HUDEP-2 (cell line): Measurements from ENCODE around the gene AKAP3.
A peak's percentile ranks its signal among the peaks of the same experiment; 100 is the strongest.

Experiments used
- DNase-seq, 76 experiments: peaks; one replicate each; lab custom pipeline; 2025; ENCODE audit not compliant: unreplicated experiment in 76 of 76; lab: John Stamatoyannopoulos, UW

The AKAP3 gene

GRCh38 chr12:4648501-4649357 is at the start of gene AKAP3, which contains the start of gene NDUFA9:
Gene AKAP3 (minus strand): TSS chr12:4649051. CDS start chr12:4638196, 10,855 bp downstream.
Gene NDUFA9 (plus strand): TSS chr12:4649114. CDS start chr12:4649127, 13 bp downstream.
- peak in 75 of 76 experiments; percentile 4 to 83 (median 67) for DNase-seq

- DNase-seq, result no peak
These were observed 41.9 kb upstream of the AKAP3 start for GRCh38 chr12:4690760-4691159.

- DNase-seq, result no peak
These were observed 36.5 kb upstream of the AKAP3 start for GRCh38 chr12:4685317-4685716.

GRCh38 chr12:4681732-4682131 is 32.9 kb upstream of the AKAP3 start:
- no peak for DNase-seq

- DNase-seq, result no peak
These were observed 30.9 kb upstream of the AKAP3 start for GRCh38 chr12:4679711-4680110.

- DNase-seq, result no peak
These were observed 16.4 kb upstream of the AKAP3 start for GRCh38 chr12:4665236-4665635.

GRCh38 chr12:4663971-4664505 is 15.2 kb upstream of the AKAP3 start:
- peak in 8 of 76 experiments; percentile 3 to 36 (median 14) for DNase-seq

- no peak for DNase-seq
These were observed 4.8 kb upstream of the AKAP3 start for GRCh38 chr12:4653691-4654090.

GRCh38 chr12:4653257-4653656 is 4.4 kb upstream of the AKAP3 start:
- DNase-seq, result no peak

GRCh38 chr12:4649358-4649661 is 459 bp upstream of the AKAP3 start:
- DNase-seq, result no peak

GRCh38 chr12:4648104-4648500 is 749 bp downstream of the AKAP3 start:
- DNase-seq, result no peak

- DNase-seq, result no peak
These were observed 3.8 kb downstream of the AKAP3 start for GRCh38 chr12:4645023-4645422.

GRCh38 chr12:4643747-4644146 is 5.1 kb downstream of the AKAP3 start:
- no peak for DNase-seq

GRCh38 chr12:4630262-4630661 is 18.6 kb downstream of the AKAP3 start:
- no peak for DNase-seq

GRCh38 chr12:4628406-4628805 is 20.4 kb downstream of the AKAP3 start:
- DNase-seq, result no peak

- no peak for DNase-seq
These were observed 22.3 kb downstream of the AKAP3 start for GRCh38 chr12:4626543-4626942.

GRCh38 chr12:4621511-4621910 is 27.3 kb downstream of the AKAP3 start:
- DNase-seq, result no peak

GRCh38 chr12:4615667-4616066 is 33.2 kb downstream of the AKAP3 start:
- DNase-seq, result no peak

GRCh38 chr12:4610481-4610880 is 38.4 kb downstream of the AKAP3 start:
- no peak for DNase-seq

- DNase-seq, result no peak
These were observed 39.8 kb downstream of the AKAP3 start for GRCh38 chr12:4609071-4609470.

GRCh38 chr12:4607056-4607455 is 41.8 kb downstream of the AKAP3 start:
- no peak for DNase-seq

- DNase-seq, result peak in 74 of 76 experiments; percentile 18 to 86 (median 66)
These were observed 44.1 kb downstream of the AKAP3 start for GRCh38 chr12:4604684-4605193.
